OCI-M2 (cell line): ENCODE results near the gene GPC1.

Experiments
- DNase-seq: peaks from one replicate; lab custom pipeline; 2025; ENCODE audit not compliant: unreplicated experiment; lab: John Stamatoyannopoulos, UW

GPC1 gene

GRCh38 chr2:240412975-240413812, 22.3 kb upstream of the GPC1 start:
- no peak for DNase-seq

- no peak for DNase-seq
Measured at GRCh38 chr2:240413813-240414429, 21.5 kb upstream of the GPC1 start.

- DNase-seq, result no peak
Measured at GRCh38 chr2:240416821-240417220, 18.6 kb upstream of the GPC1 start.

GRCh38 chr2:240418311-240418710, 17.2 kb upstream of the GPC1 start:
- no peak for DNase-seq

- DNase-seq, result no peak
Measured at GRCh38 chr2:240419271-240419670, 16.2 kb upstream of the GPC1 start.

- DNase-seq, result no peak
Measured at GRCh38 chr2:240419723-240420122, 15.7 kb upstream of the GPC1 start.

- no peak for DNase-seq
Measured at GRCh38 chr2:240420206-240421104, 15.0 kb upstream of the GPC1 start.

- no peak for DNase-seq
Measured at GRCh38 chr2:240421381-240421780, 14.1 kb upstream of the GPC1 start.

GRCh38 chr2:240422658-240423329, 12.7 kb upstream of the GPC1 start:
- no peak for DNase-seq

GRCh38 chr2:240423788-240424191, 11.7 kb upstream of the GPC1 start:
- no peak for DNase-seq

GRCh38 chr2:240424341-240425235, 10.9 kb upstream of the GPC1 start:
- no peak for DNase-seq

GRCh38 chr2:240425236-240425615, 10.2 kb upstream of the GPC1 start:
- no peak for DNase-seq

- DNase-seq, result no peak
Measured at GRCh38 chr2:240425697-240426096, 9.8 kb upstream of the GPC1 start.

- no peak for DNase-seq
Measured at GRCh38 chr2:240426845-240427721, 8.4 kb upstream of the GPC1 start.

- no peak for DNase-seq
Measured at GRCh38 chr2:240427729-240428128, 7.7 kb upstream of the GPC1 start.

GRCh38 chr2:240428245-240428644, 7.2 kb upstream of the GPC1 start:
- DNase-seq, result no peak

- no peak for DNase-seq
Measured at GRCh38 chr2:240429341-240429871, 6.1 kb upstream of the GPC1 start.

- DNase-seq, result no peak
Measured at GRCh38 chr2:240429872-240430491, 5.5 kb upstream of the GPC1 start.
